Neural progenitor cell (in vitro differentiated cells): Measurements from ENCODE around the gene ZC3H13. TPM values are rescaled to one million over a fixed set of nuclear protein-coding genes. Genes with fewer than 3 reads are reported as not detected.

Experiments used
- DNase-seq: peaks from one replicate; pipeline ENCODE4 v3.0.0-alpha.2; 2016; ENCODE audit warnings: low spot score
- H2AFZ ChIP-seq: fragments of 200-600 bp; sonication (generic); replicated peaks from 2 replicates; pipeline ENCODE4 v1.6.1; 2016; ENCODE audit warnings: antibody characterized with exemption
- H3F3A ChIP-seq: fragments of 200-600 bp; sonication (generic); 2 replicates; pipeline ENCODE4 v1.6.1; 2016; ENCODE audit warnings: antibody characterized with exemption, low read depth
- H3K27ac ChIP-seq: fragments of 200-600 bp; sonication (generic); 2 replicates; pipeline ENCODE4 v1.5.1; 2016; ENCODE audit warnings: mild to moderate bottlenecking
- H3K27me3 ChIP-seq: fragments of 200-600 bp; sonication (generic); 2 replicates; pipeline ENCODE4 v1.6.1; 2016; ENCODE audit warnings: mild to moderate bottlenecking, moderate library complexity
- H3K36me3 ChIP-seq: fragments of 200-600 bp; sonication (generic); 2 replicates; pipeline ENCODE4 v1.5.1; 2016
- H3K4me1 ChIP-seq: fragments of 200-600 bp; sonication (generic); 2 replicates; pipeline ENCODE4 v1.6.1; 2016; ENCODE audit warnings: mixed run types
- H3K4me2 ChIP-seq: fragments of 200-600 bp; sonication (generic); 2 replicates; pipeline ENCODE4 v1.6.1; 2016
- H3K4me3 ChIP-seq: fragments of 200-600 bp; sonication (generic); 2 replicates; pipeline ENCODE4 v1.5.1; 2016
- H3K79me2 ChIP-seq: fragments of 200-600 bp; sonication (generic); 2 replicates; pipeline ENCODE4 v1.6.1; 2016; ENCODE audit warnings: low read depth
- H3K9ac ChIP-seq: fragments of 200-600 bp; sonication (generic); 2 replicates; pipeline ENCODE4 v1.6.1; 2016
- H3K9me3 ChIP-seq: fragments of 200-600 bp; sonication (generic); 2 replicates; pipeline ENCODE4 v1.5.1; 2016; ENCODE audit warnings: low read depth
- H4K20me1 ChIP-seq: fragments of 200-600 bp; sonication (generic); 2 replicates; pipeline ENCODE4 v1.6.1; 2016; ENCODE audit warnings: low read depth
- H3K27ac Mint-ChIP-seq: 3 replicates; pipeline ENCODE4 v1.8.0; 2021; ENCODE audit warnings: mixed read lengths
- H3K27me3 Mint-ChIP-seq: 2 replicates; pipeline ENCODE4 v1.8.0; 2022; ENCODE audit warnings: low read depth, mild to moderate bottlenecking, inconsistent platforms, moderate library complexity, mixed read lengths; ENCODE audit not compliant: insufficient read depth
- H3K36me3 Mint-ChIP-seq: 3 replicates; pipeline ENCODE4 v1.8.0; 2021; ENCODE audit warnings: mixed read lengths
- H3K4me1 Mint-ChIP-seq: 3 replicates; pipeline ENCODE4 v1.8.0; 2021; ENCODE audit warnings: mixed read lengths
- H3K4me3 Mint-ChIP-seq: 3 replicates; pipeline ENCODE4 v1.8.0; 2021; ENCODE audit warnings: mild to moderate bottlenecking, moderate library complexity, mixed read lengths
- H3K9me3 Mint-ChIP-seq: 3 replicates; pipeline ENCODE4 v1.8.0; 2020; ENCODE audit warnings: mixed read lengths
- EZH2 ChIP-seq: fragments of 200-600 bp; sonication (generic); IDR thresholded peaks from 2 replicates; pipeline ENCODE4 v1.6.1; 2017; ENCODE audit warnings: antibody characterized with exemption, mild to moderate bottlenecking, moderate library complexity
- EZH2phosphoT487 ChIP-seq: fragments of 200-600 bp; sonication (generic); IDR thresholded peaks from 2 replicates; pipeline ENCODE4 v1.6.1; 2017; ENCODE audit warnings: antibody characterized with exemption
- total RNA-seq: library from RNA; depleted of rRNA; stranded (reverse); fragments of >200 nt; gene quantifications from 2 replicates; pipeline ENCODE4 v1.2.3, GENCODE V29; 2015; ENCODE audit warnings: low replicate concordance
- TF ChIP-seq, protein P1 (sequence below): fragments of 200-600 bp; sonication (generic); IDR thresholded peaks from 2 replicates; pipeline ENCODE4 v1.5.1; 2017; ENCODE audit warnings: antibody characterized with exemption, mild to moderate bottlenecking

ZC3H13 gene
- total RNA-seq, 1 donor from 2014 or later, result 41.4 TPM

DNA sequence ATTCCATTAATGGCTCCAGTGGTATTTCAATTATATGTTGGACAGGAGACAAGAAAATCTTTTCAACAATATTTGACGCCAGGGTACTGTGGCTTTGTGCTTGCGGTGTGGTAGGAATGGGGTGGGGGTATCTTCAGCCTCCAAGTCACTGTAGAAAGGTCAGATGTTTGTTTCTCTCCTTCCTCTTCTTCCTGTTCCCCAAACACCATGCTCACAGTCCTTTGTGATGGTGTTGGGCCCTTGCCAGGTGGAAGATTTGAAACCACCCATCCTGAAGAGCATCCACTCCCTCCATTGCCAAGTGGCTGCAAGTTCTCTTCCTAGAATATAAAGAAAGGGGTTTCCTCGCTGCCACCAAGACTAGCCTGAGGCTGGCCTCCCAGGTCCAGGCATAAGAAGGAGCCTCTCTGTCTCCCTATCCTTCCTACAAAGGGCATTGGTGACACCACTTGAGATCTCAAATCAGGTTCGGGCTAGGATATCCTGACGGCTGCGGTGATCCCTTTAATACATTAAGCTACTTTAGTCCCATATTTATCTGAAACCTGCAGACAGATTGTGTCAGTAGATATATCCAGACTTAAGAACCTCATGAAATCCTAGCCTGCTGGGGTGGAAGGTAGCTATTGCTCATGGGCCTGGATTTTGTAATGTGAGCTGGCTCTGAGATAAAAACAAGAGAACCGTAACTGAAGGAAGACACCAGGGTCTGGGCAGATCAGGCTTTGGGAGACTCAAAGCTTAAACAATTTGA, 136.7 kb downstream of the ZC3H13 start:
- no peak overlapping the region for H3K27ac Mint-ChIP-seq
- no peak overlapping the region for H2AFZ ChIP-seq

DNA sequence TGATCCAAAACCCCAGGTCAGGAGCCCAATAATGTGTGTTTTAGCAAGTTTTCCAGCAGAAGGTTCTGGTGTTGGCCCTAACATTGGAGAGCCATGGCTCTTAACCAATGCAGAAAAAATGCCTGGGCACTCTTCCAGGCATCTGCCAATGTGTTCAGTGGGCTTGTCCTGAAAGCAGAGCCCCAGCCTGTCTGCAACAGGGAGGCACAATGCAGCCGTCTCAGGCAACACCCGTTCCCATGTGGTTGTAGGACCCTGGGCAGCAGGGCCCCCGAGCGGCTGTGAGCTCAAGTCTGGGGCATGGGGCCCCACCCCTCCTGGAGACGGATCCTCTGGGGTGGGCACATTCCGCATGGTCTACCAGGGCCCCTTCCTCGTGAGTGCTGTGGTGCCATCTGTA, 142.9 kb downstream of the ZC3H13 start:
- peaks cover 13% of the 10 kb centered on the region for H3K4me1 Mint-ChIP-seq
- H3K9me3 Mint-ChIP-seq, result no peaks in the 10 kb centered on the region
- H3K36me3 Mint-ChIP-seq, result no peaks in the 10 kb centered on the region
- DNase-seq, result no peak
- no peak overlapping the region for H3K4me3 Mint-ChIP-seq
- H3K27me3 Mint-ChIP-seq, result no peaks in the 10 kb centered on the region
- no peak overlapping the region for H3K27ac Mint-ChIP-seq
- no peak overlapping the region for H2AFZ ChIP-seq
- no peaks in the 10 kb centered on the region for H3F3A ChIP-seq
- TF ChIP-seq EZH2phosphoT487 (no peak), EZH2 (no peak)
- TF ChIP-seq, protein P1, sequence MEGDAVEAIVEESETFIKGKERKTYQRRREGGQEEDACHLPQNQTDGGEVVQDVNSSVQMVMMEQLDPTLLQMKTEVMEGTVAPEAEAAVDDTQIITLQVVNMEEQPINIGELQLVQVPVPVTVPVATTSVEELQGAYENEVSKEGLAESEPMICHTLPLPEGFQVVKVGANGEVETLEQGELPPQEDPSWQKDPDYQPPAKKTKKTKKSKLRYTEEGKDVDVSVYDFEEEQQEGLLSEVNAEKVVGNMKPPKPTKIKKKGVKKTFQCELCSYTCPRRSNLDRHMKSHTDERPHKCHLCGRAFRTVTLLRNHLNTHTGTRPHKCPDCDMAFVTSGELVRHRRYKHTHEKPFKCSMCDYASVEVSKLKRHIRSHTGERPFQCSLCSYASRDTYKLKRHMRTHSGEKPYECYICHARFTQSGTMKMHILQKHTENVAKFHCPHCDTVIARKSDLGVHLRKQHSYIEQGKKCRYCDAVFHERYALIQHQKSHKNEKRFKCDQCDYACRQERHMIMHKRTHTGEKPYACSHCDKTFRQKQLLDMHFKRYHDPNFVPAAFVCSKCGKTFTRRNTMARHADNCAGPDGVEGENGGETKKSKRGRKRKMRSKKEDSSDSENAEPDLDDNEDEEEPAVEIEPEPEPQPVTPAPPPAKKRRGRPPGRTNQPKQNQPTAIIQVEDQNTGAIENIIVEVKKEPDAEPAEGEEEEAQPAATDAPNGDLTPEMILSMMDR, result no peak
- no peak overlapping the region for H3K9ac ChIP-seq
- no peaks in the 10 kb centered on the region for H3K36me3 ChIP-seq
- no peaks in the 10 kb centered on the region for H3K27me3 ChIP-seq
- H3K4me2 ChIP-seq, result no peak overlapping the region
- no peaks in the 10 kb centered on the region for H4K20me1 ChIP-seq
- no peaks in the 10 kb centered on the region for H3K4me1 ChIP-seq
- H3K4me3 ChIP-seq, result no peak overlapping the region
- H3K79me2 ChIP-seq, result no peaks in the 10 kb centered on the region
- no peak overlapping the region for H3K27ac ChIP-seq
- H3K9me3 ChIP-seq, result no peaks in the 10 kb centered on the region

More for the DNA sequence above, 136.7 kb downstream of the ZC3H13 start:
- Histone ChIP-seq H3K4me3 (no peak overlapping the region), H3K27ac (no peak overlapping the region), H3K4me1 (no peaks in the 10 kb centered on the region), H4K20me1 (no peaks in the 10 kb centered on the region), H3K27me3 (no peaks in the 10 kb centered on the region), H3K36me3 (no peaks in the 10 kb centered on the region), H3F3A (no peaks in the 10 kb centered on the region), H3K9me3 (no peaks in the 10 kb centered on the region), H3K4me2 (no peak overlapping the region), H3K9ac (no peak overlapping the region), H3K79me2 (no peaks in the 10 kb centered on the region)
- H3K4me3 Mint-ChIP-seq, result no peak overlapping the region
- H3K9me3 Mint-ChIP-seq, result no peaks in the 10 kb centered on the region
- no peaks in the 10 kb centered on the region for H3K27me3 Mint-ChIP-seq
- no peak for DNase-seq
- no peaks in the 10 kb centered on the region for H3K4me1 Mint-ChIP-seq
- H3K36me3 Mint-ChIP-seq, result no peaks in the 10 kb centered on the region
- TF ChIP-seq, protein P1, result no peak
- no peak for TF ChIP-seq EZH2phosphoT487
- no peak for TF ChIP-seq EZH2

DNA sequence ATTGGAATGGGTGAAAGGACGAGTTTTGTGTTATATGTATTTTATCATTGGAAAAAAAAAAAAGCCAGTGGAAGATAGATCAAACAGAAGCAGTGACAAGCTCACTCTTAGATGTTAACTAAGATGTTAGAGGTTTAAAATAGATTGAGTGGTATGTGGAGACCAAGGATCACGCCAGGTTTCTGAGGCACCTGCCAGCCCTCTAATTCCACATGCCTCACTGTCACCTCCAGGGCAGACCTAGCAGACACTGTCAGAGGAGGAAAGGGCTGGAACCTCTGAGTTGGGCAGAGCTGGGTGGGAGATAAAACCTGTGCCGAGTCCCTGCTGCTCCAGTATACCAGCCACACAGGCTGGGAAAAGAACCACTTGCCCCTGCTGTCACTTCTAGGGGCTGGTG, 143.5 kb downstream of the ZC3H13 start:
- H3K36me3 Mint-ChIP-seq, result no peaks in the 10 kb centered on the region
- Histone ChIP-seq H3K36me3 (no peaks in the 10 kb centered on the region), H3K27ac (no peak overlapping the region), H3K4me3 (no peak overlapping the region), H3K9me3 (no peaks in the 10 kb centered on the region), H4K20me1 (no peaks in the 10 kb centered on the region), H2AFZ (no peak overlapping the region), H3K9ac (no peak overlapping the region), H3K27me3 (no peaks in the 10 kb centered on the region), H3K79me2 (no peaks in the 10 kb centered on the region), H3K4me2 (no peak overlapping the region), H3F3A (no peaks in the 10 kb centered on the region), H3K4me1 (no peaks in the 10 kb centered on the region)
- no peak for TF ChIP-seq EZH2
- no peak for TF ChIP-seq EZH2phosphoT487
- TF ChIP-seq, protein P1, result no peak
- no peak for DNase-seq
- H3K4me1 Mint-ChIP-seq, result peaks cover 13% of the 10 kb centered on the region
- no peak overlapping the region for H3K4me3 Mint-ChIP-seq
- no peak overlapping the region for H3K27ac Mint-ChIP-seq
- no peaks in the 10 kb centered on the region for H3K27me3 Mint-ChIP-seq
- H3K9me3 Mint-ChIP-seq, result no peaks in the 10 kb centered on the region
